HepG2 (cell line): ENCODE measurements around the gene WDR48. TPM values are rescaled to one million over a fixed set of nuclear protein-coding genes. Genes with fewer than 3 reads are reported as not detected.

Experiments used
- CBX1 ChIP-seq: IDR thresholded peaks from one replicate; pipeline ENCODE4 v1.6.1; 2016; ENCODE audit warnings: antibody characterized with exemption, low read depth
- CHCHD3 ChIP-seq: sonication (generic); formaldehyde crosslinking; IDR thresholded peaks from 2 replicates; pipeline ENCODE4 v1.8.0; 2022; ENCODE audit warnings: mild to moderate bottlenecking, missing genetic modification reagents, moderate library complexity
- DNMT1 ChIP-seq: sonication (generic); formaldehyde crosslinking; IDR thresholded peaks from 2 replicates; pipeline ENCODE4 v1.5.1; 2020; ENCODE audit warnings: mild to moderate bottlenecking, missing genetic modification reagents
- FOSL2 ChIP-seq: sonication (generic); formaldehyde crosslinking; IDR thresholded peaks from 2 replicates; pipeline ENCODE4 v1.4.0; 2020; ENCODE audit warnings: missing genetic modification reagents
- MNT ChIP-seq: fragments of 450-650 bp; IDR thresholded peaks from 2 replicates; pipeline ENCODE4 v1.6.1; 2016
- NFKB2 ChIP-seq: sonication (generic); formaldehyde crosslinking; IDR thresholded peaks from 2 replicates; pipeline ENCODE4 v1.4.0; 2020; ENCODE audit warnings: missing genetic modification reagents, borderline replicate concordance
- PCBP1 ChIP-seq: fragments of 200-400 bp; formaldehyde crosslinking; IDR thresholded peaks from 2 replicates; pipeline ENCODE4 v1.6.1; 2017; ENCODE audit warnings: mild to moderate bottlenecking, low read depth, low read length, borderline replicate concordance
- PCBP2 ChIP-seq: fragments of 200-400 bp; formaldehyde crosslinking; optimal IDR thresholded peaks from 2 replicates; pipeline ENCODE3; 2018; ENCODE audit warnings: low read length, low read depth; ENCODE audit not compliant: poor library complexity, severe bottlenecking
- PHF21A ChIP-seq: sonication (generic); formaldehyde crosslinking; IDR thresholded peaks from 2 replicates; pipeline ENCODE4 v1.5.0; 2020; ENCODE audit warnings: mild to moderate bottlenecking, missing genetic modification reagents
- RARG ChIP-seq: sonication (generic); formaldehyde crosslinking; IDR thresholded peaks from 2 replicates; pipeline ENCODE4 v1.4.0; 2020; ENCODE audit warnings: low read depth, mild to moderate bottlenecking, missing genetic modification reagents
- RFXANK ChIP-seq: IDR thresholded peaks from 2 replicates; pipeline ENCODE4 v1.6.1; 2016
- SP5 ChIP-seq: IDR thresholded peaks from 2 replicates; pipeline ENCODE4 v1.6.1; 2016; ENCODE audit warnings: low read depth, borderline replicate concordance
- TFDP2 ChIP-seq: sonication (generic); formaldehyde crosslinking; IDR thresholded peaks from 2 replicates; pipeline ENCODE4 v1.4.0; 2020; ENCODE audit warnings: missing genetic modification reagents
- YY1 ChIP-seq: IDR thresholded peaks from 2 replicates; pipeline ENCODE4 v1.6.1; 2011; ENCODE audit warnings: low read length, low read depth, moderate library complexity, mild to moderate bottlenecking; ENCODE audit not compliant: insufficient read depth, insufficient replicate concordance
- ZBTB46 ChIP-seq: sonication (generic); formaldehyde crosslinking; IDR thresholded peaks from 2 replicates; pipeline ENCODE4 v1.4.0; 2020; ENCODE audit warnings: mild to moderate bottlenecking, missing genetic modification reagents, borderline replicate concordance
- ZNF232 ChIP-seq: sonication (generic); formaldehyde crosslinking; IDR thresholded peaks from 2 replicates; pipeline ENCODE4 v1.4.0; 2020; ENCODE audit warnings: missing genetic modification reagents, borderline replicate concordance
- ZNF616 ChIP-seq: sonication (generic); formaldehyde crosslinking; IDR thresholded peaks from 2 replicates; pipeline ENCODE4 v1.5.0; 2020; ENCODE audit warnings: low read depth, mild to moderate bottlenecking, missing genetic modification reagents
- ZNF749 ChIP-seq: sonication (generic); formaldehyde crosslinking; IDR thresholded peaks from 2 replicates; pipeline ENCODE4 v1.8.0; 2022; ENCODE audit warnings: mild to moderate bottlenecking, missing genetic modification reagents, moderate library complexity, borderline replicate concordance
- ZNF768 ChIP-seq: sonication (generic); formaldehyde crosslinking; IDR thresholded peaks from 2 replicates; pipeline ENCODE4 v1.4.0; 2020; ENCODE audit warnings: missing genetic modification reagents
- ZNF883 ChIP-seq: sonication (generic); formaldehyde crosslinking; IDR thresholded peaks from 2 replicates; pipeline ENCODE4 v1.5.1; 2020; ENCODE audit warnings: mild to moderate bottlenecking, missing genetic modification reagents; ENCODE audit errors: not compliant biosample characterization
- polyA plus RNA-seq, 8 experiments: library from polyadenylated mRNA; depleted of rRNA in 3 of 8; stranded (reverse) in 7 of 8; unstranded in 1 of 8; fragments of >200 nt; fragmentation: Illumina TruSeq in 4 of 8; extraction: Trizol in 4 of 8; gene quantifications; 2 replicates each; pipeline versions ENCODE4 v1.2.1 to v1.2.3, GENCODE V29; 2011 to 2016; ENCODE audit warnings: low read depth in 4 of 8, missing spikeins in 1 of 8, mixed read lengths in 1 of 8; ENCODE audit not compliant: insufficient read depth in 1 of 8
- total RNA-seq, 5 experiments: library from RNA; depleted of rRNA; stranded (reverse); fragments of >200 nt; fragmentation: Illumina TruSeq; extraction: Trizol; gene quantifications; 2 replicates each; pipeline ENCODE4 v1.2.3, GENCODE V29; 2016; ENCODE audit warnings: low read depth in 1 of 5
- TF ChIP-seq, protein P1 (sequence below): sonication (generic); formaldehyde crosslinking; IDR thresholded peaks from 2 replicates; pipeline ENCODE4 v1.4.0; 2020; ENCODE audit warnings: mild to moderate bottlenecking, missing genetic modification reagents
- TF ChIP-seq, protein P2 (sequence below): sonication (generic); formaldehyde crosslinking; IDR thresholded peaks from 2 replicates; pipeline ENCODE4 v1.5.0; 2020; ENCODE audit warnings: mild to moderate bottlenecking, missing genetic modification reagents, moderate library complexity

The WDR48 gene
- total and polyA plus RNA-seq, 2 of the 13 experiments (the other 11 are each of a cell fraction or from before 2014, with no cell fraction given) = 29.2 to 31.2 TPM

DNA sequence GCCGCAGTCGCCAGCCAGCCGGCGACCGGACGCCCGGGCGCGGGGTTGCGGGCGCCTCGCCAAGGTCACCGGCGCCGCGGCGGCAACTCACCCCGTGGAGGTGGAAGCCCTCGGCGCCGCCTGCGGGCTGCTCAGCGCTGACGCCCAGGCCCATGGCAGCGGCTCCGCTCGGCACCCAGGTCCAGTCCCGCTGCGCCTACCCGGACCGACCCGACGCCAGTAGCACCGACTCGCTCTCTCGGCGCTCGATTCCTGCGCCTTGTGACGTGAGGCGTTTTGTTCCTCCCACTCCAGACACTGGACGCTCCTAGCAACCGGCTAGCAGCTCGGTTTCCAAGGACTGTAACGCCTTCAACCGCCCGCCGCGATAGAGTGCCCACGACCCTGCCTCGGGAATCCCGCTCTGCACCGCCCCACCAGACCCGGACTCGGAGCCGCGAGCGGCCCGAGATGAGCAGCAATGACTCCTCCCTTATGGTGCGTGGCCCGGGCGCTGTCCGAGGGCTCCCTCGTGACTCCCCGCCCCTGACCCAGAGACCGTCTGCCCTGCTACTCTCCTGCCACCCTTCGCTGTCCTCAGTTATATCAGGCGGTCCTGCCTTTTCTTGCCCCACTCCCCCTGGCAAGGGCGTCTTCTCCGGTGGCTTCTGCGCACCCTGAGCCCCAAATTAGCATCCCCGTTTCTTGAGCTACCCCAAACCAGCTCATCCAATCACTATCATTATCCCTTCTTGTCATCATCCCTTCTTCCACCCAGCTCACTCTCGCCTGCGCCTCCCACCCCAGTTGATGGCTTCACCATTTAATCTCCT, 55.8 kb downstream of the WDR48 start, which contains the start of the genes GORASP1 and TTC21A (continued):
- TF ChIP-seq ZBTB46 (no peak), PCBP1 (no peak), RARG (CRISPR knock-in tag) (no peak), TFDP2 (CRISPR knock-in tag) (no peak; the same call in 1 of the 2 replicates), FOSL2 (CRISPR knock-in tag) (no peak), DNMT1 (no peak), MNT (no peak), PCBP2 (no peak), PHF21A (CRISPR knock-in tag) (0 out of 2 replicates have a peak, but pooled peaks have one; percentile 20), ZNF232 (no peak), ZNF768 (CRISPR knock-in tag) (peak; percentile 40; the same call in 1 of the 2 replicates), YY1 (peak; percentile 76), ZNF616 (0 out of 2 replicates have a peak, but pooled peaks have one; percentile 42), RFXANK (CRISPR knock-in tag) (no peak), NFKB2 (no peak; the same call in 1 of the 2 replicates), CBX1 (peak; percentile 16), ZNF883 (CRISPR knock-in tag) (peak; percentile 38), CHCHD3 (CRISPR knock-in tag) (no peak), ZNF749 (CRISPR knock-in tag) (no peak), SP5 (CRISPR knock-in tag) (peak; percentile 59)
- TF ChIP-seq, protein P1, sequence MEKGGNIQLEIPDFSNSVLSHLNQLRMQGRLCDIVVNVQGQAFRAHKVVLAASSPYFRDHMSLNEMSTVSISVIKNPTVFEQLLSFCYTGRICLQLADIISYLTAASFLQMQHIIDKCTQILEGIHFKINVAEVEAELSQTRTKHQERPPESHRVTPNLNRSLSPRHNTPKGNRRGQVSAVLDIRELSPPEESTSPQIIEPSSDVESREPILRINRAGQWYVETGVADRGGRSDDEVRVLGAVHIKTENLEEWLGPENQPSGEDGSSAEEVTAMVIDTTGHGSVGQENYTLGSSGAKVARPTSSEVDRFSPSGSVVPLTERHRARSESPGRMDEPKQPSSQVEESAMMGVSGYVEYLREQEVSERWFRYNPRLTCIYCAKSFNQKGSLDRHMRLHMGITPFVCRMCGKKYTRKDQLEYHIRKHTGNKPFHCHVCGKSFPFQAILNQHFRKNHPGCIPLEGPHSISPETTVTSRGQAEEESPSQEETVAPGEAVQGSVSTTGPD = no peak
- TF ChIP-seq, protein P2, sequence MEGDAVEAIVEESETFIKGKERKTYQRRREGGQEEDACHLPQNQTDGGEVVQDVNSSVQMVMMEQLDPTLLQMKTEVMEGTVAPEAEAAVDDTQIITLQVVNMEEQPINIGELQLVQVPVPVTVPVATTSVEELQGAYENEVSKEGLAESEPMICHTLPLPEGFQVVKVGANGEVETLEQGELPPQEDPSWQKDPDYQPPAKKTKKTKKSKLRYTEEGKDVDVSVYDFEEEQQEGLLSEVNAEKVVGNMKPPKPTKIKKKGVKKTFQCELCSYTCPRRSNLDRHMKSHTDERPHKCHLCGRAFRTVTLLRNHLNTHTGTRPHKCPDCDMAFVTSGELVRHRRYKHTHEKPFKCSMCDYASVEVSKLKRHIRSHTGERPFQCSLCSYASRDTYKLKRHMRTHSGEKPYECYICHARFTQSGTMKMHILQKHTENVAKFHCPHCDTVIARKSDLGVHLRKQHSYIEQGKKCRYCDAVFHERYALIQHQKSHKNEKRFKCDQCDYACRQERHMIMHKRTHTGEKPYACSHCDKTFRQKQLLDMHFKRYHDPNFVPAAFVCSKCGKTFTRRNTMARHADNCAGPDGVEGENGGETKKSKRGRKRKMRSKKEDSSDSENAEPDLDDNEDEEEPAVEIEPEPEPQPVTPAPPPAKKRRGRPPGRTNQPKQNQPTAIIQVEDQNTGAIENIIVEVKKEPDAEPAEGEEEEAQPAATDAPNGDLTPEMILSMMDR (CRISPR knock-in tag) = no peak
